Measurements from ENCODE around the gene DHRSX. TPM values are rescaled to one million over a fixed set of nuclear protein-coding genes. Genes with fewer than 3 reads are reported as not detected.
"Not testable (repeated sequence)": the region's sequence is repeated elsewhere in the genome, so short reads cannot be mapped to it uniquely, and the experiment has no call there.

The DHRSX gene
- total RNA-seq, 1 experiment from 2014 or later, result 22.7 TPM

DNA sequence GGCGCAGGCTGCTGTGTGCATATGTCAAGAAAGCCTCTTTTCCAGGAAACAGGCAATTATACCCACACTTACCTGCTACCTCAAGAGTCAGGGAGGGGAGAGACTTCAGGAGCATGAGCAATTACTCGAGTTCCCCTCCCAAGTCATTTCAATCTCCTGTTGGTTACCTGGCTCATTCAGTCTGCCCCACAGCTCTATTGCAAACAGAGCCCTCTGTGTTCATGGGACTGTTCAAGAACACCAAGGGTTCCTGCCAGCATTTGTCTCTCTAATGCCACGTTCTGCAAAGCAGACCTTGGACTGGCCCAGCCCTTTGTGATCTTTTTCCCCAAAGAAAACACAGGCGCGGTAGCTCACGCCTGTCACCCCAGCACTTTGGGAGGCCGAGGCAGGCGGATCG is 274.6 kb downstream of the DHRSX start:
- DNase-seq (ENCODE audit: low read depth), result no peak

DNA sequence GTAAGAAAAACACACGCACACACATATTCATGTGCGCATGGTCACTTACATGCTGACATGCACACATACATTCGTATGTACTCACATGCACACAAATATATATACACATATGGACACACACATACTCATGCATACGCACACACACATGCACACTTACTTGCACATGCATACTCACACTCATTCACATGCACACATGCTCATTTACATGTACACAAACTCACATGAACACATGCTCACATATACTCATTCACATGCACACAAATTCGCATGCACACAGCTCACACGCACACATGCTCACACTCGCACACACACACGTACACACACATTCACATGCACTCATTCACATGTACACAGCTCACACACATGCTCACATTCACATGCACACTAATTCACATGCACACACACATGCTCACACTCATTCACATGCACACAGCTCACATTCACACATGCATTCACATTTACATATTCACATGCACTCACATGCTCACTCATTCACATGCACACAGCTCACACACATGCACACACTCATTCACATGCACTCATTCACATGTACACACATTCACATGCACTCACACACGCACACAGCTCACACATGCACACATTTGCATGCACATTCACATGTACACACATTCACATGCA is 276.1 kb downstream of the DHRSX start:
- DNase-seq (ENCODE audit: low read depth), result no peak

DNA sequence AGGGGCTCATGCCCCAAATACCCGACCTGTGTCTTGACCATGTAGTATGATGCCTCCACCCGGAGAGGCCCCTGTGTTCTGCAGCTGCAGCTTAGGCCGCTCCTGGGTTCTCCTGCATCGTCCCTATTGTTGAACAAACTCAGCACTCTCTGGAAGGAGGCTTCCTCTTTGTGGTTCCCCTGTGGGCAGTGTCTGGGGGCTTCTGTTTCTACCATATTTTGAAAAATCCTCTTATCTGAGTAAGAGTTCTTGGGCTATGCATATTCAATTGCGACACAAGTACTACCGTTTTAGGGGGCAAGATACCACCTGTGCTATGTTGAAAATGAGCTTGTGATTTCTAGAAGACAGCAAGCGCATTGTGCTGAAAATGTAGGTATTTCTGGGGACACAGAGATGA is 276.6 kb downstream of the DHRSX start:
- DNase-seq (ENCODE audit: low read depth), result no peak

DNA sequence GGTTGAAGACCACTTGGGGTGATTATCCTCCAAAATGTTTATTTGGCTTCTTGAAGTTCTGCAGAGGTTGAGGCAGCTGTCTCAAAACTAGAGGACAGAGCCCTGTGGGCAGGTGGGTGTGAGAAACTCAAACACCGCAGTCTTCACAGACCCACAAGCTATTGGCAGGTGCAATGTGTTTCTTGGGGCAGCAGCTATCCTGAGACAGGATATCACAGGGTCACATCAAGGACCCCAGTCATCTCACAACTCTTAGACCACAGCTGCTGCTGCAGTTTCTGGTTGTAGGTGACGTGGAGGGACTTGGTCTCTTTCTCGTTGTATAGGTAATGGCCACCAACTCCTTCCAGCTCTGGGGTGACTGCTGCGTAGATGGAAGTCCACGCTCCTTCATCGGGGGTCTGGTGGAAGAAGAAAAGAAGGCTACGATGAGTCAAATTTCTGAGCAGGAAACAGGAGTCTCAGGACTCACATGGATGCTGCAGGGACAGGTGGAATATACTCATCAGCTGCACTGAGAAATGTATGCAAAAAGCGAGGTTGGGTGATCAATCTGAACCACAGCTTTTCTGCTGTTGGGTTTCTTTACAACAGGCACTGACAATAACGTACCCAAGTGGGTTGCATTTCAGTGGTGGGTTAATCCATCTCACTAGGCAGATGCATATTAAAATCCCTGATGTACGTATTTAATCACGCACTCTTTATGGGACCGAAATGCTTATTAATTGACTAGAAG is 279.8 kb downstream of the DHRSX start:
- DNase-seq (ENCODE audit: low read depth), result no peak

DNA sequence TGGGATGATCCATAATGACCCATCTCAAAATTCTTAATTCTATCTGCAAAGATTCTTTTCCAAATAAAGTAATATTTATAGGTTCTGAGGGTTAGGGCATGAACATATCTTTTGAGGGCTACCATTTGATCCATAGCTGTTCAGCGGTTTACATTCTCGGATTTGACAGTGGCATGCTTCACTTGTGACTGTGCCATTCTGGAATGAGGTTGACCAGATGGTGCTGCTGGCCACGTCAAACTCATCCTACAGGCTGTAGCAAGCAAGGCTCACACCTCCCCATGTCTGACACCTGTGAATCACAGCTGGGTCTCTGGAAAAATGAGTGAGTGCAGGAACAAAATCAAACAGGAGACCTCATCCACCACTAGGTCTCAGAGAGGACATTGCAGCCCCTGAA is 280.5 kb downstream of the DHRSX start:
- DNase-seq (ENCODE audit: low read depth), result no peak

DNA sequence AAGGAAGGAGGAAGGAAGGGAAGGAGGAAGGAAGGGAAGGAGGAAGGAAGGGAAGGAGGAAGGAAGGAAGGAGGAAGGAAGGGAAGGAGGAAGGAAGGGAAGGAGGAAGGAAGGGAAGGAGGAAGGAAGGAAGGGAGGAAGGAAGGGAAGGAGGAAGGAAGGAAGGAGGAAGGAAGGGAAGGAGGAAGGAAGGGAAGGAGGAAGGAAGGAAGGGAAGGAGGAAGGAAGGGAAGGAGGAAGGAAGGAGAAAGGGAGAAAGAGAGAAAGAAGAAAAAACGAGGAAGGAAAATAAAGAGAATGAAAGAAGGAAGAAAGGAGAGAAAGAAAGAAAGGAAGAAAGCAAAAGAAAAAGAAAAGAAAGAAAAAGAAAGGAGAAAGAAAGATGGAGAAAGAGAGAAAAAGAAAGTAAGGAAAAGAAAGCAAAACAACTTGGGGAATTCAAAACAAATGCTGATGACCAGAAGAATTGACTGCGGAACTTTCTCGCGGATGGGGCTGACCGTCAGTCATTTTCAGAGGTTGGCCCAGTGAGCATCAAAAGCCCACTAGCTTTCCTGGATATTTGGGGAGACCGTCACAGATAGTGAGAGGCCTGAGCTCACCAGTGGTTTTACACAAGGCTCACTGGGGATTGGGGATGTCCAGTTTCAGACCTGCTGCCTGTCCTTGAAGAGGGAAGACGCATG is 286.5 kb downstream of the DHRSX start:
- DNase-seq (ENCODE audit: low read depth), result not testable (repeated sequence)

DNA sequence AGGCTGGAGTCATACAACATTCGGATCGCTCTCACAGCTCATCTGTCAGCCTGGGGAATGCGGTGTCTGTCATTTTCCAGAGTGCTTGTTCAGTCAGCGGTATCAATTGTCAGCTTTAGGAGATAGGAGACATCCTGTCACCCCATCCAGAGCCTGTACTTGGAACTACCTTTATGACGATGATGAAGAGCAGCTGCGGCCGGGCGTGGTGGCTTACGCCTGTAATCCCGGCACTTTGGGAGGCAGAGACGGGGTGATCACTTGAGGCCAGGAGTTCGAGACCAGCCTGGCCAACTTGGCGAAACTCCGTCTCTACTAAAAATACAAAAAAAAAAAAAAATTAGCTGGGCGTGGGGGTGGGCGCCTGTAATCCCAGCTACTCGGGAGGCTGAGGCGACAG is 289.1 kb downstream of the DHRSX start:
- DNase-seq (ENCODE audit: low read depth), result not testable (repeated sequence)

DNA sequence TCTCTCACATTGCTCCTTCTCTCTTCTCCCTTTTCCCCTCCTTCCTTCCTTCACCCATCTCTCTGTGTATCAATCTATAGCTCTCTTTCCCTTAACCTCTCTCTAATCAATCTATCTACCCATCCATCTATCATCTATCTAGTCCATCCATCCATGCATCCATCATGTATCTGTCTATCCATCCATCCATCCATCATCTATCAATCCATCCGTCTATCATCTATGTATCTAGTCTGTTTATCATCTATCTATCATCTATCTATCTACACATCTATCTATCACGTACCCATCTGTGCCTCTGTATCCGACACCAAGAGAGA is 307.5 kb downstream of the DHRSX start:
- DNase-seq (ENCODE audit: low read depth), result no peak

DNA sequence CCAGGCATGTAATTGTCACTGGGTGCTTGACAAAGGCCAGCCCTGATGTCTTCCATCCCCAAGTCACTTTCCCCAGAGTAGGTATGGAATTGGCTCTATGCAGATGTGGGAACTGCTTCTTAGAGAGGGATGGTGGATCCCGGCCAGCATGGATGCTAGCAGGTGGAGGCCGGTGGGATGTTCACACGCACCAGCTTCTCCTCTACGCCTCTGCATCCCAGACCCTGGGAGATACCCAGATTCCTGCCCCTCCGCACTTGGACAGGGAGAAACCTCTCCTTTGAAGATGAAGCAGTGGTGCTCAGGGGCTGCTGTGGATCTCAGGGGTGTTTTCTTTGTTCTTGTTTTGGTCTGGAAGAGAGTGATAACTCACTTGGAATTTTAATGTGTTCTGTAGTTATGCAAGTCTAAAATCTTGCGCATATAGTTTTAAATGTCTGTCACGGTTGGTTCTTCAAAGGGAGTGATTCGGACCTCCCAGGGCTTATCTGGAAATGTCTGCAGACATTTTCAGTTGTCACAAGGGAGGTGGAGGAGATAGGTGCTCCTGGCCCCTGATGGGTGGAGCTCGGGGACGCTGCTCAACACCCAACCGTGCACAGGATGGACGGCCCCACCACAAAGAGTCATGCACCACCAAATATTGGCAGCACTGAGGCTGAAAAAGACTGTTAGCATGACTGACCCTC is 308.0 kb downstream of the DHRSX start:
- no peak for DNase-seq (ENCODE audit: low read depth)

DNA sequence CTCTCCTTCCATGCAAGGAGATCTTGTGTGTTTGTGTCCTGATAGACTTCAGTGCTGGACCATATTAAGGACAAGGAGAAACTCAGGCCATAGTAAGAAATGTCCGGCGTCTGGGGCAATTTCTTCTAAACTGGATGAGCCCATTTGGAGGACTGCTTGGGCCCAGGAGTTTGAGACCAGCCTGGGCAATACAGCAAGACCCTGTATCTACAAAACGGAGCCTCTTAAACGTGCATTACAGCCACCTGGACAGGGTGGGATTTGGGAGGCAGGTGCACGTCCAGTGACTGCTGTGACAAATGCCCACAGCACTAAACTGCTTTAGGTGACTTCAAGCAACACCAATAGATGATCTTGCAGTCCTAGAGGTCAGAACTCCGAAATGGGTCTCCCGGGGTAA is 311.9 kb downstream of the DHRSX start:
- DNase-seq (ENCODE audit: low read depth), result no peak

DNA sequence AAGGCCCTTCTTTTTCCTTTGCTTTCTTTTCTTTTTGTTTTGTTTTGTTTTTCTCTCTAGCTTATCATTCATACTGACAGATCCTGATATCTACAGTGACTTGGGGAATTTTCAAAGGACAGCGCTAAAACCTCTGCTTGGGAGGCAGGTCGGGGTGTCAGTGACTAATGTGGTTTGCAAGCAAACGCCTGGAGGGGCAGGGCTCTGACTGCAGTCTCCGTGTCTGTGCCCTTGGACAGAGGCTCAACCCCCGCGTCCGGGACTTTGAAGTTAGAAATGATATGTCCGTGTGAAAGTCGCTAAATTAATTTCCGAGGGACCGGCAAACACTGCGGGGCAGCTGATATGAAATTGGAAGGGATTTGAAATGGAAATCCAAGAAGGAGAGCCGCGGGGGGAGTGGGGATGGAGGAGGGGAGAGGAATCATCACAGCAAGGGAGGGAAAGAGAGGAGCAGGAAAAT is 312.4 kb downstream of the DHRSX start:
- no peak for DNase-seq (ENCODE audit: low read depth)

DNA sequence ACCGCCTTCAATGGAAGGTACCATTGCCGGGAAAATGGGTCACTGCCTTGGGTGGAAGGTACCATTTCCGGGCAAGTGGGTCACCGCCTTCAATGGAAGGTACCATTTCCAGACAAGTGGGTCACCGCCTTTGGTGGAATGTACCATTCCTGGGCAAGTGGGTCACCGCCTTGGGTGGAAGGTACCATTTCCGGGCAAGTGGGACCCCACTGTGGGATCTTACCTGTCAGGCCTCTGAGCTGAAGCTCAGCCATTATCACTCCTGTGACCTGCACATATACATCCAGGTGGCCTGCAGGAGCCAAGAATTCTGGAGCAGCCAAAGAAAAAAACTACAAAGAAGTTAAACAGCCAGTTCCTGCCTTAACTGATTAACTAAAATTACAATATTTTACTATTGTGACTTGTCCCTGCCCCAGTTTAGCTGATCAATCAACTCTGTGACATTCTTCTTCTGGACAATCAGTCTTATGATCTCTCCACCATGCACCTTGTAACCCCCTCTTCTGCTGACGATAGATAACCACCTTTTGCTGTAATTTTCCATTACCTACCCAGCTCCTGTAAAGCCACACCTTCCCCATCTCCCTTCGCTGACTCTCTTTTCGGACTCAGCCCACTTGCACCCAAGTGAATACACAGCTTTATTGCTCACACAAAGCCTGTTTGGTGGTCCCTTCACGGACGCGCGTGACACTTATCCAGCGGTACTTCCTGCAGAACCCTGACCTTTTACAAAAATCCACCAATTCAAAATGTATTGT is 313.2 kb downstream of the DHRSX start:
- no peak for DNase-seq (ENCODE audit: low read depth)

DNA sequence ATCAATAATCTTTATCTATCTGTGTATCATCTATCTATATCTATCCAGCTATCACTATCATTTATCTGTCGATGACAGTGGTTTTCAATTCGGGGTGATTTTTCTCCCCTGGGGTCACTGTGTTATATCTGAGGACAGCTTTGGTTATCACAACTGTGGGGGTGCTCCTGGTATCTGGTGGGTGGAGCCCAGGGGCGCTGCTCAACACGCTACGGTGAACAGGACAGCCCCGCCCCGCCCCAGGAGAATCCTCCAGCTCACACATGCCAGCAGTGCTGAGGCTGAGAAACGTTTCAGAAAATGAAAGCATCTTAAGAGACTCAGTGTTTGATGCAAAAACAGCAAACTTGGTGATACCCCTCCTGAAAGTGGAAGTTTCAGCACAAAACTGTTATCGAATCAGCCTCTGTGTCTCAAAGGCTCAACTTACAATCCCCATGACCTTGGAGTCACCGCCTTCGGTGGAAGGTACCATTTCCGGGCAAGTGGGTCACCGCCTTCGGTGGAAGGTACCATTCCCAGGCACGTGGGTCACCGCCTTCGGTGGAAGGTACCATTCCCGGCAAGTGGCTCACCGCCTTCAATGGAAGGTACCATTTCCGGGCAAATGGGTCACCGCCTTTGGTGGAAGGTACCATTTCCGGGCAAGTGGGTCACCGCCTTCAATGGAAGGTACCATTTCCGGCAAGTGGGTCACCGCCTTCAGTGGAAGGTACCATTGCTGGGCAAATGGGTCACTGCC is 315.3 kb downstream of the DHRSX start:
- no peak for DNase-seq (ENCODE audit: low read depth)

DNA sequence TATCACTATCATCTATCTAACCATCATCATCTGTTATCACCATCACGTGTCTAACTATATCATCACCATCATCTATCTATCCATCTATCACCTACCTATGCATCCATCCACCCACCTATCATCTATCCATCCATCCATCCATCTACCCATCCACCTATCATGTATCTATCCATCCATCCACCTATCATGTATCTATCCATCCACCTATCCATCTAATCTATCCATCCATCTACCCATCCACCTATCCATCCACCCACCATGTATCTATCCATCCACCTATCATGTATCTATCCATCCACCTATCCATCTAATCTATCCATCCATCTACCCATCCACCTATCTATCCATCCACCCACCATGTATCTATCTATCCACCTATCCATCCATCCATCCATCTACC is 316.7 kb downstream of the DHRSX start:
- no peak for DNase-seq (ENCODE audit: low read depth)

DNA sequence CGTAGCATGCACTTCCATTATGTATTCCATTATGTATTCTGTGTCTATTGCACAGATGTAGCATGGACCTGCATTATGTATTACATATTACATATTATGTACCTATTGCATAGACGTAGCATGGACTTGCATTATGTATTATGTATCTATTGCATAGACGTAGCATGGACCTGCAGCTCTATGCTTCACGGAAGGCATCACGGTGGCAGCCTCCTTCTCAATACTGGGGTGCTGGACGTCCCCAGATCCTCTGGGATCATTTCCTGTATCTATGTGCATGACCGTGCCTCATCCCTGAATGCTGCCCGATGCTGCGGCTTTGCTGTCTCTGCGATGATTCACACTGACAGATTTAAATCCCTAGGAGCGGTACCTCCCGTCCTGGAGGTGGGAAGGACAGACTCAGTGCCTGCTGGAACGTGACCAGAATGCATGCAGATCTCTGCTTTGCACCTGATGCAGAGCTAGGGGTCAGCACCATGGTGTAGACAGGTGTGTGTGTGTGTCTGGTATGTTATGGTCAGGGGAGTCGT is 317.5 kb downstream of the DHRSX start:
- no peak for DNase-seq (ENCODE audit: low read depth)

DNA sequence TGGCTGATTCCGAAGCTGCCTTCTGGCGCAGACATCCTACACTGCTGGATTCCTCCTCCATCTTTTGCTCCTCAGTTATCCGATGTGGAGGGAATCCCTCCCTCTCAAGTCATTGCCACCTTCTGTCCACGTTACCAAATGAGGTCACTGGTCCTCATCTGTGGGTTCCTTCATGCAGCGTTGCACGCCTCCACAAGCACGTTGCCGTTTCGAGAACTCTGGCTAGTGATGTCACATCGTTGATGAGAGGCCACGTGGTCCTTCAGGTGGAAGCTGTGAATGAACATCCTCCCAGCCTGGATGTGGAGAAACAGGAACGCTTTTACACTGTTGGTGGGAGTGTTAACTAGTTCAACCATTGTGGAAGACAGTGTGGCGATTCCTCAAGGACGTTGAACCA is 323.2 kb downstream of the DHRSX start:
- no peak for DNase-seq (ENCODE audit: low read depth)

DNA sequence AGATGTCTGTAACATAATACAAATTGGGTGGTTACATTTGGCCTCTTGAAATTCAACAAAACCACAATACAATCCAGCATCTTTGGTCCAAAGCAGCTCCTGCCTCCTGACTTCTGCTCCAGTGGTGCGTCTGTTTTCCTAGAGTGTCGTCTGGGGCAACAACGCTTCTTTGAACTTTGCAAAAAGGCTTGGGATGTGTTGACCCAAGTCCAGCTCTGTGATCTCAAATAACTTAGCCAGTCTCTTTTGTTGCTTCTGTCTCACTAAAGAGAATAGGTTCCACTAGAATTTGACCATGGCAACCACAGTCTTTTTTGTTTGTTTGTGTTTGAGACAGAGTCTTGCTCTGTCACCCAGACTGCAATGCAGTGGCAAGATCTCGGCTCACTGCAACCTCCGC is 324.0 kb downstream of the DHRSX start:
- DNase-seq (ENCODE audit: low read depth), result no peak

DNA sequence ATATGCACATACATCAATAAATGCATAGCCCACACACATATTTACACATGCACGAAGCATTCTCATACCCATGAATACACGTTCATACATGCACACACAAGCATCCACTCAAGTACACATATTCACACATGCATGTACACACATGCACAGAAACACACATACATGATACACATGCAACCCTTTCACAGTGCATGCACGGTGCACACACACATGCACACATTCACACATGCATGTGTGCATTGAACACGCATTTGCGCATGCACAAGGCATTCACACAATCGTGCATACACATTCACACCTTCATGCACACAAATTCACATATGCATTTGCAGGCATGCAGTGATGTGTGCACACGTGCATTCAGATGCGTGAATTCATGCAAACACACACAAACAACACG is 324.5 kb downstream of the DHRSX start:
- no peak for DNase-seq (ENCODE audit: low read depth)

DNA sequence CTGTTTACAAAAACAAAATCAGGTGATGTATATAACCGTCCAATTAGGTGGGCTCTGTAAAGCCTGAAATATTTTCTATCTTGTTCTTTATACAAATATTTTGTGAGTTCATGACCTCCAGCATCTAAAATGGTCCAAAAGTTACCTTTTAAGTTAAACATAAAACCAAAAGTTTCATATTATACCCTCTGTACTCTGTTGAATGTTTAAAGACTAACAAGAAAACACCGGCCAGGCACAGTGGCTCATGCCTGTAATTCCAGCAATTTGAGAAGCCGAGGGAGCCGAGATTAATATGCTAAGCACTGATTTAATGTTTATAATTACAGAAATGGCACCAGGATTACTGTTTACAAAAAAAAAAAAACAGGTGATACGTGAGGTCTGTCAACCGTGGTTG is 328.4 kb downstream of the DHRSX start:
- no peak for DNase-seq (ENCODE audit: low read depth)
